GM21529 (cell line): Measurements from ENCODE around the gene RAMP3.

ENCODE experiments used
- ATAC-seq: cut with Tn5 transposase; IDR thresholded peaks from one replicate; pipeline ENCODE4 v1.9.1; 2021; ENCODE audit not compliant: unreplicated experiment

RAMP3 gene

DNA sequence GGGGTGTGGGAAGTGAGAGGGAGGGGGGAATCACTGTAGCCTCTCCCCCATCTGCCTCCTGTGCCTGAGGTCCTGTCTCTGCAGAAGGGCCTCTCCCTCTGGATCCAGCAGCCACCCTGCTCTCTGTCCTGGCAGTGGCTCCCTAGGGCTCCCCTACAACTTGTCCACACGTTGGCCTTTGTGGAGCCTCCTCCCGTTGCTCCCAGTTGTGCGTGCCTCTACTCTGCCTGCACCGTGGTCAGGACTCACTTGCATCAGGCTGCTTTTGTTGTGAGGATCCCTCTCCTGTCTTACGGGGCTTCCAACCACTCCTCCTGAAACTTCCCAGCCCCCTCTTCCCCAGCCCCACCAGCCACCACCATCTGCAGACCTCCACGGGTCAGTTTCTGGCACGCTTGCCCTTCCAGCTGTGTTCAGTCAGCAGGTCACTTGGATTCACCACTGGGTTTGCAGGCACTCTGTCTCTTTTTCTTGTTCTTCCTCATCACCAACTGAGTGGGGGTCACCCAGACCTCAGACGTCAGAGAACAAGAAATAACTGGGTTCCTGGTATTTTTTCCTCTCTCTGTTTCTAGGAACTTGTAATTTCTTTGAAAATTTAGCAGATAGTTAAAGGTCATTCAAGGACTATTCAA is 62.3 kb downstream of the RAMP3 start:
- ATAC-seq = no peak

DNA sequence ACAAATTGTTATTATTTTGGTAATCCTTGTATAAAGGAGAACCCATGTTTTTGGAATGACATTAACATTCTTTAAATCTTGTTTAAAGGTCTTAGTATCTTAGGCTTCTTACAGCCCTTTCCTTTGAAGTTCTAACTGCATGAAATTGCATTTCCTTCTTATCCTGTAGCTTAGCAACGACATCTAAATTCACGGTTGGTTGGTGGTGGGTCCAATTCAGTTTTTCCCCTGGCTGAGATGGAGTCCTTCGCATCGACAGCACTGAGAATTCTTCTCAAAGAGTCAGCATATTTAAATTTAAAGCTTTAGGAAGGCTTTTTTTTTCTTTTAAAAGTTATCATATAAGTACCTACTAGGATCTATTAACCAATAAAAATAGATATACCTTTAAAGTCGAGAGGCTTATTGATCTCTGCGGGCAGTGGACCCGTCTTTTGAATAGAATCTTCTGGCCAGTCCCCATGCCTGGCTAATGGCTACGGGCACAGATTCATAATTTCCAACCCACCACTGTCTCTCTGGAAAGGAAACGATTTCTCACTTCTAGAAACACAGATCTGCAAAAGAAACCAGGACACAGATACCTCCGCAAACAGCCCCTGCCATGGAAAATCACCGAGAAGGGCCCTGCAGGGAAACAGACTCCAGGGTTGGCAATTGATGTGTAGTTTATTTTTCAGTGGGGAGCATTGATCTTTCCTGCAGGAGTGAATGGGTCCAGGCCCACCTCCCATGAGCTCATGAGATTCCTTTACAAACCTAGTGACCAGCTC is 63.4 kb downstream of the RAMP3 start:
- ATAC-seq = no peak

DNA sequence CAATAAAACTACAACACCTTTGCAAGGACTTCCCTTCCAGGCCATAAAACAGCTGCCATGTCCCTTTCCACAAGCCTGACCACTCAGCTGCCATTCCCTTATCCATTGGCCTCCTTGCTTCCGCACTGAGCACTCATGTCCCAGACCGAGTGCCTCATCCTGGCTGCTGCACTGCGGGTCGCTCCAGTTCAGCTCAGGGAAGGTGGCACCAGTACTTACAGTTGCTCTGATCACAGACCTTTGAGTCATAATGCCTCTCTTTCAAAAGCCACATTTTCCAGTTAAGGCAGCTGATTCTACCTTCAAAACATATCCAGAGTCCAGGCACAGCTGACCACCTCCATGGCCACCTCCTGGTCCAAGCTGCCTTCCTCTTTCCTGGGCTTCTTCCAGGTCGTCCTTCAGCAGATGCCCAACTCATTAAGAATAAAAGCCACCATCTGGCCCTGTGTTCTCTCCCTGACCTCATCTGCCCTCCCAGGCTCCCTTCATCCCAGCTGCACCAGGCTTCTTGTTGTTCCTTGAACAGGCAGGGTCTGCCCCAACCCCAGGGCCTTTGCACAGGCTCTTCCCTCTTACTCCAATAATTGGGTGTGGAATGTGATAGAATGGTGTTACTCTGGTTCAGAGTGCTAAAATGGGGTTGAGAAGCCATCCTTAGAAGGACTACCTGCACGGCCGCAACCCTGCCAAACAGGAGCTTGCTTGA is 64.5 kb downstream of the RAMP3 start:
- ATAC-seq = no peak

DNA sequence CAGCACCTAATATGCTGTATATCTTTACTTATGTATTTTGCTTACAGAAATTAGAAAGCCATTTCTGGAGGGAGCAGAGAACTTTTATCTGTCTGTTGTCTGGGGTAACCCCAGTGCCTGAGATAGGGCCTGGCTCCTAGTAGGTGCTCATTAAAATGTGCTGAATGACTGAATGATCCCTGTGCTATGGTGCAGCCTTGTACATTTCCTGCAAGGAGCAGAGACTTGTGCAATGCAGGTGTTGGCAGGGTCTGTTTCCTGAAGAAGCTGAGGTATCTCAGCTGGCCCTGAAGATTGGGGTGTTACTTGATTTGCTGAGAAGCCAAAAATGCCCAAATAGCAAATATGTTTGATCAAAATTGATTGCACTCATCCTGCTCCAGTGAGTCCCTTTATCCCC is 65.5 kb downstream of the RAMP3 start:
- ATAC-seq = no peak

DNA sequence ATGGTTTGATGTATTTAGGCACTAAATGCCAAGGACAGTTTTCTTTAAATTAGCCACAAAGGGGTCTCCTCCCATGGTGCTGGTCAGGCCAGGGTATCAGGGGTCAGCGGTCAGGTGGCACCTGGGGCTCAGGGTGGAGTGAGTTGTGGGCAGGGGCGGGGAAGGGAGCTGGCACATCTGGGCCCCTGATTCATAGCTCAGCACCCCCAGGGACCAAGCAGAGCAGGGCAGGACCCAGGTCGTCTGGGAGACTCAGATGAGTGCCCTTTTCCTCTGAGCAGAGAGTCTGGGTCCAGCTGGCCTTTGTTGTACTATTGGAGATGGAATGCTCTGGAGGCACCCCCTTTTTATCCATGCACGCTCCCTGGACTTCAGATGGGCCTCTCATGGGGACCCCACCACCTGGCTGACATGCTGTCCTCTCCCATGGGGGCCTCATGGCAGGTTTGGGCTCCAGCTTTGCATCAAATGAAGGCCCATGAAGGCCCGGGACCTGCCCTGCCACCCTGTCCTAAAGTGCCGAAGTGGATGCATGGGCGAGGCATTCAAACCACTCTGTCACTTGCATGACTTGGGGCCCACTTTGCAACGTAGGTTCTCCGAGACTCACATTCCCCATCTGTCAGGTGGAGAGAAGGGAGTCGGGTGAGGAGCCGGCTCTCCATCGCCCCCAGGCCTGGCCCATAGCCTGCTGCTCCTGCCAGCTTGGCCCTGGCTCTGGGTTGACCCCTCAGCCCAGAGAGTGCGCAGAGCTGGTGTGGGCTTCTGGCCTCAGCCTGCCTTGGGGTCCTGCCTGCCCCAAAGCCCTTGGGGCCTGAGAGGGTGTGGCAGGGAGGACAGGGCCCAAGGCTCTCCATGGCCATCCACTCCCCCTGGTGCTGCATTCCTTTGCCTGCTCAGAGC is 66.4 kb downstream of the RAMP3 start:
- no peak for ATAC-seq

DNA sequence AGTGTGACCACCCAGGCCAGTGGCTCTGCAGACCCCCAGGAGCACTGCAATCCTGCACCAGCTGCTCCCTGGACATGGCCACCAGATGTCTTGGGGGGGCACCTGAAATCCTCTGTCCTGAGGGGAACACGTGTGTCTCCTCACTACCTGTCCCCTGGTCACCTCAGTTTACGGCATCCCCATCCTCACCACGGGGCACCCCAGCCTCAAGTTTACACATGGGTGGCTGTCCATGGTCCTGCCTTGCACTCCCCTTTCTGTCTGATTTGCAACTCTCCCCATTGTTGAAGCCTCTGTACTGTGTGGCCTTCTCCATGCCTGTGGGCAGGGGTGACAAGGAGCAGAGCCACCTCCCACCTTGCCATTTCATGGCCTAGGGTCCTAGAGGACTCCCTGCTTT is 67.2 kb downstream of the RAMP3 start:
- no peak for ATAC-seq

DNA sequence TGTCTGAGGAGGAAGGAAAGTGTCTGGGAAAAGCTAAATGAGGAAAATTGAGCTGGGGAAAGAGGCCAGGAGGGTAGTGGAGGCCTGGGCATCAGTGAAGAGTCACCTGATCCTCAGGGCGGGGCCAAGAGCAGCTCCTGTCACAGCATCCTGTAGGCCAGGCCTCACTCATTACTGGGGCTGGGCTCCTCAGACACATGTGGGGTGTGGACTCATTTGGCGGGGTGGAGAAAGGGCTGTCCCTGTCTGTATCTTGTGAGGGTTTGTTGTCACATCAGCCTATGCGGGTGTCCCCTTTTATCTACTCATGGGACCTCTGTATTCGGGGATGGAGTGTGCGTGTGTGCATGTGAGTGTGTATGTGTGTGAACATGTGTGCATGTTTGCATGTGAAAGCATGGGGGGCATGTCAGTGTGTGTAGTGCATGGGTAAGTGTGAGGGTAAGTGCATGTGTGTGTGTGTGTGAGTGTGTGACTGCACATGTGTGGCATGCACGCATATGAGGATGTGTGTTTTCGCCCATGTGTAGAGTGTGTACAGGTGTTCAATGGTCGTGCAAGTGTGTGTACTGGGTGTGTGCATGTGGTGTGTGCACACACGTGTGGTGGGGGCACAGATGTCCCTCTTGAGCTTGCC is 67.8 kb downstream of the RAMP3 start:
- ATAC-seq = no peak

DNA sequence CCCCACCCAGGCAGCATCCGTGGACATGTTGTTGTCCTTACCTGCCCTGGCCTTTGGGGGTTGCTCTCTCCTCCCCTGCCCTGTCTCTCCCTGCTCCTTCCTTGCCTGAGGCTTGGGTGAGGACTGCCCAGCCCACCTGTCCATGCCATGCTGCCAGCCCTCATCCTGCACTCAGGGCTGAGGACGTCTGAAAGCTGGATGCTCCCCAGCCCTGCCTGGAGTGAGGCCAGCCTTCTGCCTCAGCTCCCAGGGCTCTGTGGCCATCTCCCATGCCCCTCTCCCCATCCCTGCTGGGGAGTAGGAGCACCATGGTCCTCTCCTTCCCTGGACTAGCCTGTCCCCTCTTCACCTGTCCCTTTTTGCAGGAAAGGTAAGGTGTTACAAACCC is 68.4 kb downstream of the RAMP3 start:
- ATAC-seq = no peak

DNA sequence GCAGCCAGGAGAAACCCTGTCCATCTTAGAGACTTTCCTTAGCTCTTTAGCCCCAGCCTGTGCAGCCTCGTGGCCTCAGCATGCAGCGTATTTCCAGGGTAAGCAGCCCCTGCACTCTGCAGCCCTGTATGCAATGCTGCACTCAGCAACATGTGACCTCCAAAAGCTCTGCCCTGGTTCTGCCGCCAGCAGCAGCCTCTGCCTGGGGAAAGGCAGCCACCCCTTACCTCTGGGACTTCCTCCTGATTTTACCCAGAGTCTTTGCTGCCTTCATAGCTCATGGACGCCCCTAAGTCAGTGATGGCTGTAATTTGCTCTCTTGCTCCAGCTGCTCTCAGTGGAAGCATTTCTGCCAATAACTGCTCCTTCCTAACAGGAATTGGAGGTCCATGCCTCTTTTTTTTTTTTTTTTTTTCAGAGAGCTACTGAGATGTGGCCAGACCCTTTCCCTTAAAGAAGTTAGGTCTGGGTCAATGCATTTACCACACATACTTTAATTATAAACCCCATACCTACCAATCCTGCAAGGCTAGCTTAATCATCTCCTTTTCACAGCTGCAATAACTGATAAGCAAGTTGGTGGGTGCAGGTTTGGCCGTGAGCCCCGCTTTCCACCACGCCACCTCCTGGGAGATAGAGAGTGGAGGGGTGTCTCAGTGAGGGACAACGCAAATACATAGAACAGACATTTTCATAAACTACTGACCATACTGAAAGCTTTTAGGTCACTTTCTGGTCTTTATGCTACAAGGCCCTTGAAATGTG is 71.7 kb downstream of the RAMP3 start:
- ATAC-seq = no peak

DNA sequence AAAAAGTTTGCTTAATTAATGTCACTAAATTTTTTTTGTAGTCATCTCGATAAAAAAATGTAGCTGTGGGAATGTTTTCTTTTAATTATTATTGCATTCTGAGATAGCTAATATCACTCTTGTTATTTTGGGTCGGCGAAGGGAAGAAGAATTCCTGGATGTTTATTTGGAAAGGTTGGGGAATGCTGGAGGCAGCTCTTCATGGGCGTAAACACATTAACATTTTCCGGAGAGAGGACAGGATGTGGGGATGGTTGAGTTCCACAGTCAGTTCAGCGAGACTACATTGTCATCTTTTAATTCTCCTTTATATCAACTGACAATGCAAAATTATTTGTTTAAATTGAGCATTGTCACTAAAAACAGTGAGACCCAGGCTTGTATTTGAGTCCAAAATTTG is 72.5 kb downstream of the RAMP3 start:
- ATAC-seq = no peak

DNA sequence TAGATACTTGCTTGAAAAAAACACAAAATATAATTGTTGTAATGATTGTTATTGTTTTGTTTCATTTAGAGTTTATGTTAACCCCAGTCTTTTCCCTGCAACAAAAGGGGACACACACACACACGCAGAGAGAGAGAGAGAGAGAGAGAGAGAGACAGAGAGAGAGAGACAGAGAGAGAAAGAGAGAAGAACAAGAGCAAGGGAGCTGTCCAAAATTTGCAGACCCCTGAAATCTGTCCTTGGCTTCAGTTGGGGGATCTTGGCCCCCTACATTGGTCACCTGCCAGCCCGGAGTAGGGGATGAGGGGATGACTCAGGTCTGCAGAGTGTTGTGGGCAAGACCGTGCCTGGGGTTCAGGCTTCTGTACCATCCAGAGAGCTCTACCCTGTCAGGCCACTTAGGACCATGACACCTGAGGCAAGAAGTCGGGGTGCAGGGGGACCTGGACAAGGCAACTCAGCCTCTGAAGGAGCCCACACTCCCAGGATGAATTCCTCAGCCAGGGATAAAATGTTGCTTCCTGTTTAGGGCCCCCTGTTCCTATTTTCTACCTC is 73.1 kb downstream of the RAMP3 start:
- no peak for ATAC-seq

DNA sequence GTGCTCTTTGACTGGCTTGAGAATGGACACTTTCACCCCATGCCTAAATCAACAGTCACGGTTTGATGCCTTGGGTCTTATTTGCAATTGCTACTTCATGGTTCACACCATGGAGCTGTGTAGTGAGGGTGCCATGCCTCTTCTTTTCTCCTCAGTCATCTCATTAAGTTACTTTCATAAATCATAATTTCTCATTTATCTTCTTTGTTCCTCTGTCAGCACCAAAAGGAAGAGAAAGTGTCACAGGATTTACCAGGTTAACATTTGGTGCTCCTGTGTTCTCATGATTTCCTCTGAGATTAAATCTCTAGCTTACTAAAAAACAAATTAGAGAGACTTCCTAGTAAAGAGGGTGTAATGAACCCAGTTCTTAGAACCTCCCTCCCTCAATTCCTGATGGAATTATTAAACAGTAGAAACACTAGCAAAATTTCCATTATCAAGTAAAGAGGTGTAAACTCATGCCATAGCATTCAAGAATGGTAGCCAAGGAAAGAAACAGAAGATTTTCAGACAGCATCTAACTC is 75.7 kb downstream of the RAMP3 start:
- ATAC-seq = no peak
